ENCODE measurements around the gene MCTP1.
A peak's percentile ranks its signal among the peaks of the same experiment; 100 is the strongest.

MCTP1 gene

GRCh38 chr5:95194856-95195255 lies 90.0 kb downstream of the MCTP1 start:
- Histone ChIP-seq H3K9ac (no peak overlapping the region), H3K36me3 (no peaks in the 10 kb centered on the region), H4K20me1 (no peaks in the 10 kb centered on the region), H3K9me3 (no peaks in the 10 kb centered on the region), H3K4me3 (no peak overlapping the region), H3K27ac (no peak overlapping the region), H3K4me2 (no peak overlapping the region), H3K27me3 (no peaks in the 10 kb centered on the region), H3K4me1 (no peaks in the 10 kb centered on the region)
- TF ChIP-seq Cebpa-rat (IDR thresholded peaks at IDR 0.05), result no peak

- no peaks in the 10 kb centered on the region for H3K36me3 ChIP-seq
- no peak overlapping the region for H3K27ac ChIP-seq
- no peaks in the 10 kb centered on the region for H3K4me1 ChIP-seq
- H3K4me2 ChIP-seq, result no peak overlapping the region
- H4K20me1 ChIP-seq, result no peaks in the 10 kb centered on the region
- no peak for TF ChIP-seq Cebpa-rat (IDR thresholded peaks at IDR 0.05)
- no peak overlapping the region for H3K4me3 ChIP-seq
- no peaks in the 10 kb centered on the region for H3K27me3 ChIP-seq
- H3K9me3 ChIP-seq, result no peaks in the 10 kb centered on the region
- H3K9ac ChIP-seq, result no peak overlapping the region
These were observed 93.6 kb downstream of the MCTP1 start for GRCh38 chr5:95191330-95191729.

GRCh38 chr5:95184924-95185323 lies 100.0 kb downstream of the MCTP1 start:
- H3K27me3 ChIP-seq, result no peaks in the 10 kb centered on the region
- H3K36me3 ChIP-seq, result no peaks in the 10 kb centered on the region
- no peak overlapping the region for H3K9ac ChIP-seq
- no peak overlapping the region for H3K4me3 ChIP-seq
- no peak overlapping the region for H3K4me2 ChIP-seq
- H4K20me1 ChIP-seq, result no peaks in the 10 kb centered on the region
- no peaks in the 10 kb centered on the region for H3K9me3 ChIP-seq
- H3K27ac ChIP-seq, result no peak overlapping the region
- H3K4me1 ChIP-seq, result no peaks in the 10 kb centered on the region
- TF ChIP-seq Cebpa-rat (IDR thresholded peaks at IDR 0.05), result no peak

GRCh38 chr5:95181644-95182043 lies 103.2 kb downstream of the MCTP1 start:
- Histone ChIP-seq H3K9me3 (no peaks in the 10 kb centered on the region), H3K9ac (no peak overlapping the region), H3K4me1 (peaks cover 19% of the 10 kb centered on the region), H3K27ac (no peak overlapping the region), H3K27me3 (no peaks in the 10 kb centered on the region), H4K20me1 (no peaks in the 10 kb centered on the region), H3K36me3 (no peaks in the 10 kb centered on the region), H3K4me3 (no peak overlapping the region), H3K4me2 (no peak overlapping the region)
- TF ChIP-seq Cebpa-rat (IDR thresholded peaks at IDR 0.05), result no peak

- Histone ChIP-seq H3K36me3 (no peaks in the 10 kb centered on the region), H3K9ac (no peak overlapping the region), H4K20me1 (no peaks in the 10 kb centered on the region), H3K27me3 (no peaks in the 10 kb centered on the region), H3K27ac (peak overlapping the region; percentile 49; the same call in 1 of the 2 replicates), H3K4me1 (peaks cover 19% of the 10 kb centered on the region), H3K9me3 (no peaks in the 10 kb centered on the region), H3K4me3 (peak overlapping the region; percentile 6; the same call in 1 of the 2 replicates), H3K4me2 (peak overlapping the region; percentile 62)
- no peak for TF ChIP-seq Cebpa-rat (IDR thresholded peaks at IDR 0.05)
These were observed 106.7 kb downstream of the MCTP1 start for GRCh38 chr5:95178046-95178651.

GRCh38 chr5:95177456-95177855 lies 107.4 kb downstream of the MCTP1 start:
- H3K27ac ChIP-seq, result peak overlapping the region; percentile 49; the same call in 1 of the 2 replicates
- no peak overlapping the region for H3K9ac ChIP-seq

GRCh38 chr5:95175106-95175505 lies 109.8 kb downstream of the MCTP1 start:
- no peak overlapping the region for H3K9ac ChIP-seq
- no peak overlapping the region for H3K27ac ChIP-seq
- H3K36me3 ChIP-seq, result no peaks in the 10 kb centered on the region
- TF ChIP-seq Cebpa-rat (IDR thresholded peaks at IDR 0.05), result no peak
- H3K4me1 ChIP-seq, result peaks cover 19% of the 10 kb centered on the region
- no peak overlapping the region for H3K4me2 ChIP-seq
- H3K27me3 ChIP-seq, result no peaks in the 10 kb centered on the region
- peaks cover 9% of the 10 kb centered on the region; the same call in 1 of the 2 replicates for H3K9me3 ChIP-seq
- H4K20me1 ChIP-seq, result no peaks in the 10 kb centered on the region
- no peak overlapping the region for H3K4me3 ChIP-seq

More at GRCh38 chr5:95177456-95177855, 107.4 kb downstream of the MCTP1 start:
- Histone ChIP-seq H3K27me3 (no peaks in the 10 kb centered on the region), H3K4me3 (peak overlapping the region; percentile 6; the same call in 1 of the 2 replicates), H3K4me1 (peaks cover 19% of the 10 kb centered on the region), H3K36me3 (no peaks in the 10 kb centered on the region), H3K4me2 (peak overlapping the region; percentile 62), H3K9me3 (no peaks in the 10 kb centered on the region), H4K20me1 (no peaks in the 10 kb centered on the region)
- TF ChIP-seq Cebpa-rat (IDR thresholded peaks at IDR 0.05), result no peak

GRCh38 chr5:95172659-95173058 lies 112.2 kb downstream of the MCTP1 start:
- H3K4me2 ChIP-seq, result no peak overlapping the region
- H3K27me3 ChIP-seq, result no peaks in the 10 kb centered on the region
- H3K27ac ChIP-seq, result no peak overlapping the region
- no peak for TF ChIP-seq Cebpa-rat (IDR thresholded peaks at IDR 0.05)
- peaks cover 6% of the 10 kb centered on the region for H3K4me1 ChIP-seq
- H3K9me3 ChIP-seq, result peaks cover 9% of the 10 kb centered on the region; the same call in 1 of the 2 replicates
- no peak overlapping the region for H3K9ac ChIP-seq
- no peaks in the 10 kb centered on the region for H4K20me1 ChIP-seq
- no peak overlapping the region for H3K4me3 ChIP-seq
- H3K36me3 ChIP-seq, result no peaks in the 10 kb centered on the region

- H3K4me1 ChIP-seq, result peaks cover 13% of the 10 kb centered on the region
- no peak overlapping the region for H3K9ac ChIP-seq
- H3K27me3 ChIP-seq, result no peaks in the 10 kb centered on the region
- H3K27ac ChIP-seq, result no peak overlapping the region
- no peak for TF ChIP-seq Cebpa-rat (IDR thresholded peaks at IDR 0.05)
- no peak overlapping the region for H3K4me3 ChIP-seq
- H3K4me2 ChIP-seq, result no peak overlapping the region
- H3K36me3 ChIP-seq, result no peaks in the 10 kb centered on the region
- no peaks in the 10 kb centered on the region for H4K20me1 ChIP-seq
- no peaks in the 10 kb centered on the region for H3K9me3 ChIP-seq
These were observed 120.0 kb downstream of the MCTP1 start for GRCh38 chr5:95164861-95165260.

GRCh38 chr5:95163079-95163478 lies 121.8 kb downstream of the MCTP1 start:
- Histone ChIP-seq H3K4me1 (peaks cover 13% of the 10 kb centered on the region), H3K36me3 (no peaks in the 10 kb centered on the region), H4K20me1 (no peaks in the 10 kb centered on the region), H3K9ac (no peak overlapping the region), H3K27ac (no peak overlapping the region), H3K9me3 (no peaks in the 10 kb centered on the region), H3K27me3 (no peaks in the 10 kb centered on the region), H3K4me2 (no peak overlapping the region), H3K4me3 (no peak overlapping the region)
- no peak for TF ChIP-seq Cebpa-rat (IDR thresholded peaks at IDR 0.05)
